Umbilical cord (tissue), 2 donors: ENCODE results near the gene LAMB4. TPM values are rescaled to one million over a fixed set of nuclear protein-coding genes. Genes with fewer than 3 reads are reported as not detected.

Source experiments
- DNase-seq: peaks from one replicate; pipeline ENCODE4 v3.0.0-alpha.2; 2015; ENCODE audit warnings: low spot score
- total RNA-seq: library from RNA; depleted of rRNA; stranded (reverse); fragments of >200 nt; gene quantifications from one replicate; pipeline ENCODE4 v1.2.3, GENCODE V29; 2014; ENCODE audit warnings: low replicate concordance; ENCODE audit not compliant: insufficient read depth

The LAMB4 gene
- total RNA-seq, 1 donor from 2014 or later = 0.96 TPM

DNA sequence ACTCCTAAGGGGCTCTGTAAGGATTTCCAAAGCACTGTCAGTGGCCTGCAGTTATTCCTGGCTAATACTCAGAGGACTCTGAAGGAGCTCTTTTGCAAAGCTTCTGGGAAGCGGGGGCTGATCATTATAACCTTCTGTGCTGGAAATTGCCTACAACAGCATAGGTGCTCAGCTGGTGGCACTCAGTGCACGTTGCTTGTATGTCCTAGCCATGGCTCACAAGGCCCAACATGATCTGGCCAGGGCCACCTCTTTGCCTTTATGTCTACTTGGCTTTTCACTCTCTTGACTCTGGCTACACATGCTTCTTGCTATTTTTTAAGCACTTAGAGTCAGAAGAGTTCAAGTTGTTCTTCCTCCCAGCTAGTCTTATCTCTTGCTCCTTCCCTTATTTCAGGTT is 17.5 kb downstream of the LAMB4 start:
- no peak for DNase-seq

DNA sequence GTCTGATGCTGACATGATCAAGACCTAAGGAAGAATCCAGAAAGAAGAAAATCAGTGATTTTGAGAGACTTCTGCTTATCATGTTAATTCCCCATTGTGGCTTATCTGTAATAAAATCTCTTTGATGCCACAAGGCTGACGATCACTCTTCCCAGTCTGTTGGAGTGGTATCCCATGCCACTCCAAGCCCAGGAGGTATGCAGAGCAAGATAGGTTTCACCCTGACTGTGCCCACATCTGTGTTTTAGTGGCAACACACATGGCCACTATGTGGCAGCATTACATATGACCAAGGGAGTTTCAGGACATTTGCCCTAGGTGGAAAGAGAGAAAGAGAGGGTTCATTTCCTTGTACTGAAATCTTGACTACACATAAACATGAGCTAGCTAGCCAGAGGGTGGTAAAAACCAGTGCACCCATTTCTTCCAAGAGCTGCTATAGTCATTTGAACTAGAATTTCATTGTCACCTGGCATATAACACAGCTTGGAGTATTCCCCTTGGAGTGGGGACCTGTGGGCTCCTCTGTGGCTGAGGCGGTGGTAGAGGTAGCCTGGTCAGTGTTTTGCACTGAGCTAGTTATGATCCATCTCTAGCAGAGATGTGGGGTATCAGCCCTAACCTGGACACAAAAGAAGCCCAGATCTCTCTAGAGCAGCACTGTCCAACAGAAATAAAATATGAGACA is 20.8 kb downstream of the LAMB4 start:
- DNase-seq = no peak

DNA sequence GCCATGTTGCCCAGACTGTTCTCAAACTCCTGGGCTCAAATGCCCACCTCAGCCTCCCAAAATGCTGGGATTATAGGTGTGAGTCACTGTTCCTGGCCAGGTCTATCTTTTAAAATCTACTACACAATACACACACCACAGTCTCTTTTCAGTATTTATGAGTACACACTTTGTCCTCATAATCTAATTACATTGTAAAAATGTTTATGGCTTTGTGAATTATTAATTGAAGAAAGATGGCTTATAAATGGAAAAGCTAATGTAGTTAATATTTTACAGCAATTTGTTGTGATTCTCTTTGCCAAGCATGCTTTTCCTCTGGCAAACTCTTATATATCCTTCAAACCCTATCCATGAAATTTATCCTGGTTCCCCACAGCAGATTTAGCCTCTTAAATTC is 22.0 kb downstream of the LAMB4 start:
- DNase-seq = no peak

DNA sequence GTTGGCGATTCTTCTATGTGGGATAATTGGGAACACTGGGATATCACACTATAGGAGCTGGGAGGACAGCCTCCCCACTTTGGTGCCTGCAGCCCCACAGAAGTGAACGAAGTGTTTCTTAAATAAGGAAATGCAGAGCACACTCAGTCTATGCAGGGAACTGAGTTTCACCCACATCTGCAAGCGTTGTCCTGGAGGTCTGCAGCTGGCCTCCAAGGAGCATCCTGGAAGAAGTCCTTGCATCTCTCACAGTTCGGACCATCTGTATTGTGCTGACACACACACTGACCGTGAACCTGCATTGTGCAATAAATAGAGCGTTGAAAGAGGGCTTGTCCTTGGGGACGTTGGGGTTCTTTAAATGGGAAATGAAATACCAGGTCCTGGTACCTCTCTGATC is 25.8 kb downstream of the LAMB4 start:
- DNase-seq = no peak

DNA sequence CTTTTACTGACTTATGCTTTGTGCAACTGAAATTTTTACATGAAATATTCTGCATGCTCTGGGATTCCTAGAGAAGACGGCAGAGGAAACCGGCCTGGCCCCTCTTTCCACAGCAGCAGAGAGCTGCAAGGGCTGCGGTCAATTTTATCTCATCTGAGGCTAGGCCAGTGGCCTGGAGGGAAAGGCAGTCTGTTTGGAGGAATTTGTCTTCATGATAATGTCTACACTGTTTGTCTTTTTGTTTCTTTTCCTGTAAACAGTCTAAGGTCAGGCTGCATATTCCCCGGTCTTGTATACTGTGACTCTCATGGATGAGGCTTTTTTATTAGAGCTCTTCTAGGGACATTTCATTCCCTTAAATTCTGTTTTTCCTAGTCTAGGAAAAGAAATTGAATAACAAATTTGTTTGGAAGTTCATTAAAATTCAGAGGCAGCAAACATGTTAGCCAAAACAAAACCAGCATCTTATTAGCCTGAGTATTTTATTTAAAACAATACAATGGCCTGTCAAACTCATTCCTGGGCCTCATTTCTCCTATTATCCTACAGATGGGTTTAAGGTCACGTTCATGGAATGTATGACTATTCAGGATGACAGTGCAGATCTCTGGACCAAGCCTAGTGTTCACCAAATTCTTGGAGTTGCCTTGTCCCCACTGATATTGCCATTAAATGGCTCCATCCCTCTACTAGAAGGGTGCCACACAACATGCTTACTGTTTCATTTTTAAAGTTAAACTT is 26.4 kb downstream of the LAMB4 start:
- peak; percentile 22 for DNase-seq

DNA sequence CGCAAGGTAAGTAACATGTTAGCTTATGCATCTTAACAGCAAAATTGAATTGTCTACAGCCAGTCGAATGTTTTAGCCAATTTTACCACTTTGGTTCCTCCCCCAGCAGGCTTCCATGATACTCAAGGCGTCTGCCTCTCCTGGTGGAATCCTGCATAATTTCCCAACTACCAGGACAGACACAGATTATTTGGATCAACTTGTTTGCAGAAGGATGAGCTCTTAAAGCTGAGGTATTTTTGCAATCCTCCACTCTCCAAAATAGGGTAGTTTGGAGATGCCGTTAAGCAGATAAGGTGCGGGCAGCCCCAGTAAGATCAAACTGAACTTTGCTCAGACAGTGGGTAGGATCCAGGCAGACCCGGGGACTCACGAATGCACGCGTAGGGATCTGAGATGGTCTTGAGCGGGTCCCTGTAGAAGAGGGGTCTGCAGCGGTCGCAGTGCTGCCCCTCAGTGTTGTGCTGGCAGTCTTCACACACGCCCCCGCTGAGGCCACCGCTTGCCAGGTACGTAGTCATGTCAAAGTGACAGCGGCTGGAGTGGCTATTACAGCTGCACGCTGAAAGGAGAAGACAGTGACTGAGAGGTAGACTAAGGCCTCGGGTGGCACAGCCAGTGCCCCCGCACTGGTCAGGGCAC is 27.4 kb downstream of the LAMB4 start:
- DNase-seq = peak; percentile 55

DNA sequence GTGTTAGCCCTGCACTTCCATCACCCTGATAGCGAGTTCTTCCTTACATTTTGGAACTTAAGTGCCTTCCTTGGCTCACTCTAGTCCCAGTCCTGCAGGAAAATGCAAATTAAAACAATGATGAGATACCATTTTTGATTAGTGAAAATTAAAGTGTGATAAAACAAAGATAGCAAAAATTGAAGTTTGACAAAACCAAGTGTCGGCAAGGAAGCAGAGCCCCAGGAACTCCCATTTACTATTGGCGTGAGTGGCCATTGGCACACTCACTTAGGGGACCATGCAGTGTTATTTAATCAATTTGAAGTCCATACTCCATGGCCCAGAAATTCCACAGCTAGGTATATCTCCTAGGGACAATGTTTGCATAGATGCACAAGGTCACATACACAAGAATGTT is 28.4 kb downstream of the LAMB4 start:
- no peak for DNase-seq

DNA sequence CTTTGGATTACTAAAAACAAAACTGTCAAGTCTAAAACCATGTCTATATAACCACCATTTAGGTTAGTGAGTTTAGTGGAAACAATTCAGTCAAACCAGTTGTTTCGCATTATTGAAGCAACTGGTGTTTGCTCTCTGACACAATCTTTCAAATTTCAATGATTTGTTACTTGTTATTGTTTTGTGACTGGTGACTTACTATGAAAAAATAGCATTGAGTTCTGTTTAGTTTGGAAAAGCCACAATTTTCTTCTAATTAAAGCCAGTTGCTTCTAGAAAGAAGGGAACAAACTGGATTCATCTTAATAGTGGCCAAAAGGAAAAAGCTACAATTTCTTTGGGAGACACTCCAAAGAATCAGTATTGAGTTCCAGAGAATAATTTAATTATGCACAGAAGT is 30.4 kb downstream of the LAMB4 start:
- no peak for DNase-seq

DNA sequence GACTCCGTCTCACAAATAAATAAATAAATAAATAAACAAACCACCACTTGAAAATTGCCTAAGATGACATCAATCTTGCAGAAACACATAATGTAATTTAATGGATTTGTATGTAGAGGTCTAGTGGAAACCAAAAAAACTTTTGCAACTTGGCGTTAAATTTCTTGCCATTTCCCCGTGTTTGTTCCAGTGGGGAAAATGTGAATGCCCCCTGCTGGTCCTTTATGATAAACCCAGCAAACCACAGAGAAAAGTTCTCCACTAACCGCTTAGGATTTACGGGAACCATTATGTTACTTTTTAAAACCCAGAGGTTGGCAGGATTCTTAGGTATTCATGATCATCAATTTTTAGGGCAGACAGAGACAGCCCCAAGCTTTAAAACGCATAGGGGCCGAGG is 32.5 kb downstream of the LAMB4 start:
- no peak for DNase-seq

DNA sequence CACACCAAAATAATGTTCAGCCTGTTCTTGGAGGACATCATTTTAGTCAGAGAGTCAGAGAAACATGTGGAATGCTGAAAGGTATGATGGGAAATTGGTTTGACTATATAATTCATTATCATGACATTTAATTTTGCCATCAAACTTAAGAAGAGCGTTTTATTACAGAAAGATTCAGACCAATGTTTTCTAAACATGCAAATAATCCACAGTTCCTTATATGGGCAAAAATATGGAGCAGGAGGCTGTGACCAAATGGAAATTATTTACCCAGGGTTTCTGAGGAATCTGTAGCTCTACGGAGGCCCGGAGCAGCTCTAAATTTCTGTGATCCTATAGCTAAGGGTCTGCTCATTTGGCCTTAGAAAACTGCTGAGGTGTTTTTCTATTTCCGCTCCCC is 33.2 kb downstream of the LAMB4 start:
- no peak for DNase-seq

DNA sequence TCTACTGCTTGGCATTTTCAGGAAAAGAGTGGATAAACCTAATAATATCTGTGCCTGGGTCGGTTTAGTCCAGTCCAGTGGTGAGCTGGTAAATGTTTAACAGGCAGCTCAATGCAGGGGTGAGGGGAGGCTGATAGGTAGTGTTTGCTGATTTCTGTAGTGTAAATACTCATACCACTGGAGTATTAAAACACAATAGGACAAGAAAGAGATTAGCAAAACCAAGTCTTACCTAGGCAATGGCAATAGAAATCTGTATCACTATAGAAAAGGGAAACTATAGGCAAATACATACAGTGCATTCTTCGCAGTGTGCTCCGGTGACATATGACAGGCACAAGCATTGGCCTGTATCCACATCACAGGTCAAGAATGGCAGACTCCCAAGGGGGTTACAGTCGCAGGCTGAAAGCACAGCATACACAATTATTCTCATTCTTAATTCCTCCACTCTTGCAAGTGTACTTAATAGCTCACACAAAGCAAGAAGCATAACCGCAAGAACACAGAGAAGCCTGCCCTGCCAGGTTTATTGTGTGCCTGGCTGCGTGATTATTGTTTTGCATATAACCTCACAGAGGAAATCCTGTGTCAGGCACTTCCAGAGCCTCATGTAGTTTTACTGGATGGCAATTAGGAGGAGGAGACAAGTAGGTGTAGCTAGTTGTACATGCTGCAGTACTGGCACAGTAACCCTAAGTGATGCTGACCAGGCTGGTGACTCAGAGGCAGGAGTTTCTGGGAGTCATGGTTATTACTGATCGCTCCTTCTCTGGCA is 35.0 kb downstream of the LAMB4 start:
- peak; percentile 92 for DNase-seq

DNA sequence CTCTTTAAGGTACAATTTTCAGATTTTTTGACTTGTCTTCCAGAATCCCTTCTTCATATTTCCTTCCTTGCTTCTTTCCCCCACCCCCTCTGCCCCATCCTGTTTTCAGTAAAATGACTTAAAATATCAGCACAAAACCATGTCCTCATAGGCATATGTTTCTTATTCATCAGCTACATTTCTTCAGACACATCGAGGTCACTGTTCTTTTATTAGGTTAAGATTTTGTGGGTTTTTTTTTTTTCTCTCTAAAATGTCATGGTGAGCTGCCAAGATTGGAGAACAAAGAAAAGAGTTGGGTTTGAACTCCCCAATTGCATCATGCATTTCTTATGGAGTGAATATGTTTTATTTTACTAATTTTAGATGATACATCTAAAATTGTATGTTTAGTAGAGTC is 35.8 kb downstream of the LAMB4 start:
- peak; percentile 73 for DNase-seq

DNA sequence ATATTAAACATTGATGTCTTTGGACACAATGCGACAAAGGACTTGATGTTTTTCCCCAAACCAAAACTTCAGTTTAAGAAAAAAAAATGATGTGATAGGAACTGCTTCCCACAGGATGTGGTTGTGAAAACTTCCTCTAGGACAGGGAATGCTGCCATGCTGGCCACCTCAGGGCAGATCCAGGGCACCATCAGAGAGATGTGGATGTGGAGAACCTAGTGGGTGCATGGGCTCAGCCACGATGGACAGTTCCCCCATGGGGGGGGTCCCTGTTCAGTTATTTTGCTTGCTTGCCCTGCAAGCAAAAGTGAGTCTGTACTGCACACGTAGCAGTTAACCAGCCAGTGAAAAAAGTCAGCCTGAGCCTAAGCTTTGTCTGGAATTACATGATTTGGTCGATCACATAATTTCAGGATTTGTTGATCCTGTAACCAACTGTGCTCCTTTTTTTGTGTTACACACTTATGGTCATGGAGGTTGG is 36.3 kb downstream of the LAMB4 start:
- DNase-seq = peak; percentile 62

DNA sequence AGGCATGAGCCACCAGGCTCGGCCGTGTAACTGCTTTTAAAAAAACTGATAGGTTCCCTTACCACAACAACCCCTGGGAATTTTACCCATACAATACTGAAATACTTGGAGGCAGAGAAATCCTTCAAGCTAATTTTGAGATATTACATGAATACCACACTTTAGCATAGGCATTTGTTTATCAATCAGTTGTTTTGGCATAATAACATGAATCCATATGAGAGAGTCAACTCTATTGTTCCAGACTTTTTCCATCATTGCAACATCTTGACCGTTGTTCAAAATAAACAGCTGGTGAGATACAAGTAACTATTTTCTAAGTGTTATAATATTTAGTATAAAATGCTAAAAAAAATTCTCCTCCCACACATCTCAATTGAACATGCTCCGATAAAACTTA is 36.8 kb downstream of the LAMB4 start:
- no peak for DNase-seq

DNA sequence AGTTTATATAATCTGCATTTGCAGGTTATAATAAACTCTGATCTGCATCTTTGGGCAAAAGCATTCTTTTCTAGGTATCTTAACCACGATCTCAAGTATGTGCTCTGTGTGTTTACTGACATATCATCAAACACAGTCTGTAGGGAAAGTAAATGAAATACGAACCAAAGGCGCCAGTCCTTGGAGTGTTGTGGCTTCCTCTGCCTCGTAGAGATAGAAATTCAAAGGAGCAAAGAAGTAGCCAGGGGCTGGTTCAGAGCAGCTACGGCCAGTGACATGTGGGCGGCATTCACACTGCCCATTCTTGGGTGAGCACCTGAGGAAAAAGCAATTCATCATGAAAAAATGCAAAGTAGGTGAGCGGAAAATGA is 38.7 kb downstream of the LAMB4 start:
- DNase-seq = no peak

DNA sequence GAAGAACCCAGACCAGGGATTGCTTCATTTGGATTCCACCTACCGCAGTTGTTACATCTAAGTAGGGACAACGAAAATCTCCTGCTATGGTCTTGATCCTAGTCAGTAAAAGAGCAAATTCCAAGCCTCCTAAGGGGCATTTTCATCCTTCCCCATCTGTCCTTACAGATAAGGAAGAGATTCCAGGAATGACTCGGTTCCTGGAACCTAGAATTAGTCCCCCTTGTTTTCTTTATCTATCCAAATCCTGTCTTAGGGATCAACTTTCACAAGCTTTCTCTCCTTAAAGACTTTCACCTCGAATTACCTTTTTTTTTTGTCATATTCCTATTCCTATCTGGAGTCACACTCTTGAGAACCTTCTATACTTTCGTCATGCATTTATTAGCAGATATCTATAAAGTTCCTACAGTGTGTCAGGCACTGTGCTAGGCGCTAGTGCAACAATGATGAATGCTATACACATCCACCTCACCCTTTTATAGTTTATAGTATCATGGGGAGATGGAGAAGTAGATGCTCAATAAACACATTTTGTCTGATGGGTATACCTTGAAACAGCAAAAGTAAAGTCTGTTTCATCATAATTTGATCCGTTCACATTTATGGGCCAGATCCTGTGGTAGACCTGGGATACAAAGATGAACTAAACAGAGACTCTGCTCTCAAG is 39.2 kb downstream of the LAMB4 start:
- DNase-seq = no peak

DNA sequence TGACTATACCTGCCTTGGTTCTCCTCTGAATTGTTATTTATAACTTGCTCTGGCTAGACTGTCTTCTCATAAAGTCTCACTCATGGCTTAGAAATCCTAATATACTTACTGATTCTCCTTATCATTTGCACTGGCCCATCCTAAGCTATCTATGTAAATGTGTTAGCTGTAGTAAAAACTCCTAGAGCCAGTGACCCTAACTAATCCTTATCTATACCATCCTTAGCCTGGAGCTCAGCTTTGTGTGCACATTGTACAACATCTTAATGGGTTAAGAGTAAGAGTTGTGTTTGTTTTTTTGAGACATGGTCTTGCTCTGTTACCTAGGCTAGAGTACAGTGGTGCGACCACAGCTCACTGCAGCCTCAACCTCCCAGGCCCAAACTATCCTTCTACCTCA is 40.8 kb downstream of the LAMB4 start:
- no peak for DNase-seq

DNA sequence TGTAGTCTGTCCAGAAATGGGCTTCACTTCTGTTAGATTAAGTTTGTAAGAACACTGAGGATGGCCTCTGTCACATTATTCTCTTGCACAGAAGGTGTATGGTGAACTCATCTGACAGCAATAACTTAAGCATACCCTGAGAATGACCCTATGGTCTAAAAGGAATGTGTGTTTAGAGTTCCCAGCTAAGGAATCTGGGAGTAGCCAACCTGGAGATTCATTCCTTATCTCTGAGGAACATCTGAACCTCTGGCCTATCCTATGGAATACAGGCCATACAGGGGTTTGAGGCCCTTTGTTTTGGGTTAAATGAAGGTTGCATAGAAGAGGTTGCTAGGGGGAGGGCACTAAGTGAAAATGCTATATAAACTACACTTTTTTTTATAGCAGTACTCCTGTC is 41.4 kb downstream of the LAMB4 start:
- DNase-seq = no peak

DNA sequence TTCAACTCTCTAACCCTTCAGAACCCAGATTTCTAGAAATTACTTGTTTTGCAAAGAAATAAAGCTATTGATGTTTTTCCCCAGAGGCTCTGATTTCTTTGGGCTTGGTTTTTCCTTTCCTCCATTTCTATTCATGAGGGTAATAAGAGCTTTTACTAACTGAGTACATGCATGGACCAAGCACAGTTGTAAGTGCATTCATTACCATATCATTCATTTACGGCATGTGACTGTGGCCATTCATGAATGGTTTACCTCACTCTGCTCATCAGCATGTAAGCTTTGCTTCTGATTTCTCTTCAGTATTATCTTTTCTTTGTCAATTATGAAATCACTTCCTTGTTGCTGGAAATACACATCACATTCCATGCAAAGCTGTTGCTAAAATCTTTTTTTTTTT is 42.4 kb downstream of the LAMB4 start:
- no peak for DNase-seq

DNA sequence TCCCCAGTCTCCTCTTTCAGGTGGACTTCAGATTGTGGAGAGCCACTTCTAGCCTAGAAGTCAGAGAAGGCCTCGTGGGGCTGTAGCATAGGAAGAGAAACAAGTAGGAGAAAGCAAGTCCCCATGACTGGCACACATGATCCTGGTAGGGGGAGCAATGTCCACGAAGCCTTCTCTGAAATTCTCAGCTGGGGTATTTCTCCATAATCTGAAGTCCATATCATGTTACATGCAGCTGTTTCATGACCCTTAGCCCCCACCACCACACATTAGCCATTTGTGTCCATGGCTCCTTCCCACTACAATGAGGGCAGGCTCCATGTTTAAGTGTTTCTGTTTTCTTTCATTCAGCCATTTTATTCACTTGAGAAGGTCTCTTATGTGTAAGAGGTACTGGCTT is 43.2 kb downstream of the LAMB4 start:
- DNase-seq = no peak

DNA sequence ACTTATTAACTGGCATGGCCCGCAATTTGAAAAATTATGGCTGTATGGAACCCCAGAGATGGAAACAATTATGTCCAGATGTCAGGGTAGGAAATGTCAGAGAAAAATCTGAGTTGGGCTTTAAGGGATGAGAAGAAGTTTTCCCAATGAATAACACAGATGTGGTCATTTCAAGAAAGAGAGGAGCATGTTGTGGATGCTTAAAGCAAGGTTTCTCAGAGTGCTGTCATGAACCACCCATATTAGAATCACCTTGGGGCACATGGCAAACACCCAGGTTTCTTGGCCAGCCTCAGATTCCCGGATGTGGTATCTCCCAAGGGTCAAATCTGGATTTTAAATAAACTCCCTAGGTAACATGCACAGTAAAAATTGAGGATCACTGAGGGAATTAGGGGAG is 43.6 kb downstream of the LAMB4 start:
- no peak for DNase-seq

DNA sequence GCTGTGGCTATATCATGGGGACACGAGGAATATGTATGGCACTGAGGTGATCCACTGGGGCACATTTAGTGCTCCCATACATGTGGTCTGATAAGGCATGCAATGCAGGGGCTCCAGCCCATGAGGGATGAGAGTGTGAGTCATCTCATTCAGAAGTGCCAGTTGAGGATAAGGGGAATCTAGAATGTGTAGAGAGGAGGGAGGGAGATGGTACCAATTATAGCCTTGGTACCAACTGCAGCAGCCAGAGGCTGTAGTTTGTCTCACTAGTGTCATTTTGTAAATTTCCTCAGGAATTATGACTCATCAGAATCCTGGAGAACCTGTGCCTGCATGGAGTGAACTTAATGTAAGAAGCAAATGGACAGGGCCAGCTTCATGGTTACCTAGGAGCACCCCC is 46.2 kb downstream of the LAMB4 start:
- DNase-seq = no peak
